Body of pancreas (tissue), 4 donors: ENCODE data around the gene ABCC1. TPM values are rescaled to one million over a fixed set of nuclear protein-coding genes. Genes with fewer than 3 reads are reported as not detected.
A peak's percentile ranks its signal among the peaks of the same experiment; 100 is the strongest.
"Not testable (repeated sequence)": the region's sequence is repeated elsewhere in the genome, so short reads cannot be mapped to it uniquely, and the experiment has no call there.

Experiments
- ATAC-seq: fragments of 150-250 bp; one replicate; pipeline ENCODE4 v1.9.1; 2016
- DNase-seq, 4 donors: peaks; one replicate each; pipeline ENCODE4 v3.0.0-alpha.2; 2019
- H3K27ac ChIP-seq, 4 donors: fragments of 200-600 bp; sonication (generic); 1 replicate in 3 of 4; 2 replicates in 1 of 4; pipeline versions ENCODE4 v1.5.1 to v1.6.1; 2016 to 2019; ENCODE audit warnings: mild to moderate bottlenecking in 1 of 4, mixed read lengths in 1 of 4, moderate library complexity in 1 of 4
- H3K27me3 ChIP-seq, 2 donors: fragments of 200-600 bp; sonication (generic); one replicate each; pipeline ENCODE4 v1.6.0; 2016; ENCODE audit warnings: mild to moderate bottlenecking in 1 of 2
- H3K36me3 ChIP-seq, 2 donors: fragments of 200-600 bp; sonication (generic); replicated peaks in 1 of 2; 2 replicates each; pipeline ENCODE4 v1.5.1; 2016; ENCODE audit warnings: low read depth in 2 of 2; ENCODE audit not compliant: insufficient read depth in 1 of 2
- H3K4me1 ChIP-seq: fragments of 200-600 bp; sonication (generic); one replicate; pipeline ENCODE4 v1.6.0; 2016
- H3K4me3 ChIP-seq, 2 donors: fragments of 200-600 bp; sonication (generic); 1 replicate in 1 of 2; 2 replicates in 1 of 2; pipeline ENCODE4 v1.5.1; 2016 to 2019
- H3K9me3 ChIP-seq, 3 donors: fragments of 200-600 bp; sonication (generic); 1 replicate in 2 of 3; 2 replicates in 1 of 3; pipeline ENCODE4 v1.5.1; 2016
- CTCF ChIP-seq, 7 experiments: fragments of 450-650 bp in 4 of 7; fragments of 200-600 bp in 3 of 7; sonication (generic) in 3 of 7; IDR thresholded peaks; one replicate each; pipeline ENCODE4 v1.5.1; 2016 to 2019; ENCODE audit warnings: antibody characterized with exemption in 7 of 7
- POLR2A ChIP-seq, 3 donors: fragments of 450-650 bp; IDR thresholded peaks; one replicate each; pipeline ENCODE4 v1.6.1; 2016; ENCODE audit warnings: antibody characterized with exemption in 3 of 3, mild to moderate bottlenecking in 2 of 3
- WGBS, 2 donors: methylation state at CpG; one replicate each; pipeline ENCODE4 v1.1.5; 2017; 5-methylcytosine and 5-hydroxymethylcytosine counted together
- intact Hi-C: fragments of 100-400 bp; cut with DNase I; formaldehyde crosslinking; loops from one replicate; pipeline ENCODE4 v1.15.1; 2023
- total RNA-seq, 2 donors: library from RNA; depleted of rRNA; stranded (reverse); fragments of >200 nt; gene quantifications; one replicate each; pipeline ENCODE4 v1.1.0, GENCODE V29; 2016

The ABCC1 gene
- total RNA-seq, 2 donors from 2014 or later: 12.7 to 23.1 TPM

- Histone ChIP-seq H3K27ac (no peak overlapping the region), H3K4me3 (no peak overlapping the region), H3K27me3 (no peaks in the 10 kb centered on the region), H3K36me3 (no peaks in the 10 kb centered on the region), H3K4me1 (peaks cover 19% of the 10 kb centered on the region), H3K9me3 (no peaks in the 10 kb centered on the region)
- no peak for ATAC-seq
- intact Hi-C loops: no loop called here
- TF ChIP-seq POLR2A (IDR thresholded peaks at IDR 0.05) (no peak), CTCF (IDR thresholded peaks at IDR 0.05) (no peak)
- WGBS, 2 donors: 77 to 78% methylated on average over 14 to 17 of the region's 17 CpGs
- DNase-seq: no peak
Measured at GRCh38 chr16:15953929-15954813, 4.8 kb downstream of the ABCC1 start.

- peak in 1 of 4 donors; percentile 32 for DNase-seq
Measured at GRCh38 chr16:15954814-15955151, 5.4 kb downstream of the ABCC1 start.

GRCh38 chr16:15955425-15955824 lies 6.0 kb downstream of the ABCC1 start:
- H3K27ac ChIP-seq: no peak overlapping the region
- peaks cover 19% of the 10 kb centered on the region for H3K4me1 ChIP-seq
- intact Hi-C loops: no loop called here
- no peak overlapping the region for H3K4me3 ChIP-seq
- no peaks in the 10 kb centered on the region for H3K27me3 ChIP-seq
- no peak for TF ChIP-seq POLR2A (IDR thresholded peaks at IDR 0.05)
- no peak for TF ChIP-seq CTCF (IDR thresholded peaks at IDR 0.05)
- no peak for DNase-seq
- ATAC-seq: no peak
- H3K36me3 ChIP-seq: no peaks in the 10 kb centered on the region
- no peaks in the 10 kb centered on the region for H3K9me3 ChIP-seq
- 94 to 98% methylated on average over 4 of the region's 4 CpGs for WGBS, 2 donors

More at GRCh38 chr16:15954814-15955151, 5.4 kb downstream of the ABCC1 start:
- H3K27me3 ChIP-seq: no peaks in the 10 kb centered on the region
- TF ChIP-seq POLR2A (IDR thresholded peaks at IDR 0.05): no peak
- TF ChIP-seq CTCF (IDR thresholded peaks at IDR 0.05): no peak
- no peaks in the 10 kb centered on the region for H3K9me3 ChIP-seq
- H3K4me1 ChIP-seq: peaks cover 19% of the 10 kb centered on the region
- intact Hi-C loops: no loop called here
- no peak overlapping the region for H3K4me3 ChIP-seq
- H3K36me3 ChIP-seq: no peaks in the 10 kb centered on the region
- WGBS, 2 donors: 80 to 91% methylated on average over 11 of the region's 11 CpGs
- no peak overlapping the region for H3K27ac ChIP-seq
- ATAC-seq: no peak

GRCh38 chr16:15956106-15956505 lies 6.7 kb downstream of the ABCC1 start:
- DNase-seq, H3K9me3 ChIP-seq, H3K27me3 ChIP-seq, H3K4me3 ChIP-seq, intact Hi-C loops, H3K36me3 ChIP-seq, ATAC-seq, H3K27ac ChIP-seq: not testable (repeated sequence)
- WGBS, 2 donors: 94 to 96% methylated on average over 6 of the region's 6 CpGs
- peaks cover 12% of the 10 kb centered on the region for H3K4me1 ChIP-seq

GRCh38 chr16:15958703-15959348 lies 9.4 kb downstream of the ABCC1 start:
- H3K27ac ChIP-seq: no peak overlapping the region
- H3K4me1 ChIP-seq: no peaks in the 10 kb centered on the region
- no peak for DNase-seq
- no peak overlapping the region for H3K4me3 ChIP-seq
- no peaks in the 10 kb centered on the region for H3K36me3 ChIP-seq
- ATAC-seq: no peak
- no peaks in the 10 kb centered on the region for H3K27me3 ChIP-seq
- intact Hi-C loops: no loop called here
- 83 to 85% methylated on average over 9 of the region's 9 CpGs for WGBS, 2 donors
- H3K9me3 ChIP-seq: no peaks in the 10 kb centered on the region
- no peak for TF ChIP-seq CTCF (IDR thresholded peaks at IDR 0.05)
- TF ChIP-seq POLR2A (IDR thresholded peaks at IDR 0.05): no peak
